SU-DHL-6 (cell line): Measurements from ENCODE around the gene CACNG4.

Experiments used
- H2AFZ ChIP-seq: fragments of 200-600 bp; sonication (generic); 2 replicates; pipeline ENCODE4 v1.6.1; 2014; ENCODE audit warnings: low read depth, mild to moderate bottlenecking, moderate library complexity, mixed read lengths, antibody characterized with exemption, low read length; ENCODE audit not compliant: severe bottlenecking
- H3F3A ChIP-seq: fragments of 200-600 bp; shearing (Covaris generic); 2 replicates; pipeline ENCODE4 v1.6.0; 2016; ENCODE audit warnings: antibody characterized with exemption, mild to moderate bottlenecking; ENCODE audit not compliant: insufficient read depth
- H3K27ac ChIP-seq: fragments of 200-600 bp; sonication (generic); 2 replicates; pipeline ENCODE4 v1.5.1; 2016; ENCODE audit warnings: low read depth, mild to moderate bottlenecking, low read length, moderate library complexity, mixed read lengths
- H3K27me3 ChIP-seq: fragments of 200-600 bp; sonication (generic), shearing (Covaris generic); 2 replicates; pipeline ENCODE4 v1.6.0; 2014; ENCODE audit warnings: mild to moderate bottlenecking, low read length
- H3K36me3 ChIP-seq: fragments of 200-600 bp; sonication (generic); 2 replicates; pipeline ENCODE4 v1.6.1; 2014; ENCODE audit warnings: mild to moderate bottlenecking, low read length, mixed read lengths
- H3K4me2 ChIP-seq: fragments of 300-600, 200-600 bp; shearing (Covaris generic), sonication (generic); 2 replicates; pipeline ENCODE4 v1.6.0; 2014; ENCODE audit warnings: low read length, low read depth, mild to moderate bottlenecking; ENCODE audit not compliant: poor library complexity, severe bottlenecking
- H3K4me3 ChIP-seq: fragments of 200-600 bp; sonication (generic); 2 replicates; pipeline ENCODE4 v1.5.1; 2014; ENCODE audit warnings: antibody characterized with exemption, low read length, mild to moderate bottlenecking, mixed read lengths; ENCODE audit not compliant: insufficient read depth, poor library complexity, severe bottlenecking
- H3K79me2 ChIP-seq: fragments of 200-600 bp; sonication (generic); 2 replicates; pipeline ENCODE4 v1.6.1; 2014; ENCODE audit warnings: mild to moderate bottlenecking, low read length, moderate library complexity; ENCODE audit not compliant: insufficient read depth
- H3K9ac ChIP-seq: fragments of 200-600 bp; sonication (generic); 2 replicates; pipeline ENCODE4 v1.7.0; 2014; ENCODE audit warnings: mild to moderate bottlenecking, low read length
- H3K9me2 ChIP-seq: fragments of 200-600 bp; sonication (generic); replicated peaks from 2 replicates; pipeline ENCODE4 v1.6.1; 2014; ENCODE audit warnings: low read length; ENCODE audit not compliant: insufficient read depth
- H3K9me3 ChIP-seq: fragments of 200-600 bp; sonication (generic); 2 replicates; pipeline ENCODE4 v1.6.1; 2014; ENCODE audit warnings: low read length, mixed read lengths; ENCODE audit not compliant: insufficient read depth
- H4K20me1 ChIP-seq: fragments of 200-600 bp; sonication (generic); 2 replicates; pipeline ENCODE4 v1.6.1; 2014; ENCODE audit warnings: low read depth, mild to moderate bottlenecking, antibody characterized with exemption, low read length, moderate library complexity, mixed read lengths
- CTCF ChIP-seq: fragments of 200-600 bp; sonication (generic); IDR thresholded peaks from one replicate; pipeline ENCODE4 v1.5.1; 2017; ENCODE audit warnings: antibody characterized with exemption, mild to moderate bottlenecking, low read length, moderate library complexity; ENCODE audit not compliant: insufficient read depth, poor library complexity, severe bottlenecking
- EZH2phosphoT487 ChIP-seq: fragments of 200-600 bp; sonication (generic), shearing (Covaris generic); conservative IDR thresholded peaks from 2 replicates; pipeline ENCODE4 v1.6.1; 2018; ENCODE audit warnings: mild to moderate bottlenecking, antibody characterized with exemption, low read length, moderate library complexity, mixed read lengths

The CACNG4 gene

GRCh38 chr17:67051837-67052236 lies 87.3 kb downstream of the CACNG4 start:
- Histone ChIP-seq H3K27ac (no peak overlapping the region), H3K9me3 (peaks cover 15% of the 10 kb centered on the region), H3K4me3 (no peak overlapping the region), H3K9me2 (no peaks in the 10 kb centered on the region), H2AFZ (no peak overlapping the region), H4K20me1 (no peaks in the 10 kb centered on the region), H3F3A (no peaks in the 10 kb centered on the region), H3K4me2 (no peak overlapping the region), H3K79me2 (no peaks in the 10 kb centered on the region), H3K27me3 (no peaks in the 10 kb centered on the region), H3K36me3 (0 out of 2 replicates have a peak, but pooled peaks cover 3% of the 10 kb centered on the region), H3K9ac (no peak overlapping the region)
- TF ChIP-seq CTCF (no peak), EZH2phosphoT487 (no peak)

- H3K4me2 ChIP-seq, result no peak overlapping the region
- TF ChIP-seq EZH2phosphoT487 (no peak), CTCF (no peak)
- no peak overlapping the region for H3K4me3 ChIP-seq
- no peaks in the 10 kb centered on the region for H3F3A ChIP-seq
- H4K20me1 ChIP-seq, result no peaks in the 10 kb centered on the region
- no peak overlapping the region for H3K27ac ChIP-seq
- H3K9ac ChIP-seq, result no peak overlapping the region
- 0 out of 2 replicates have a peak, but pooled peaks cover 3% of the 10 kb centered on the region for H3K36me3 ChIP-seq
- no peaks in the 10 kb centered on the region for H3K9me2 ChIP-seq
- no peaks in the 10 kb centered on the region for H3K79me2 ChIP-seq
- peaks cover 10% of the 10 kb centered on the region; the same call in 1 of the 2 replicates for H3K9me3 ChIP-seq
- H3K27me3 ChIP-seq, result no peaks in the 10 kb centered on the region
- H2AFZ ChIP-seq, result no peak overlapping the region
Measured at GRCh38 chr17:67052720-67053437, 88.4 kb downstream of the CACNG4 start.

- Histone ChIP-seq H3K27ac (no peak overlapping the region), H3K9me3 (peaks cover 7% of the 10 kb centered on the region; the same call in 1 of the 2 replicates), H3F3A (no peaks in the 10 kb centered on the region), H3K27me3 (no peaks in the 10 kb centered on the region), H2AFZ (no peak overlapping the region), H3K4me3 (no peak overlapping the region), H3K9ac (no peak overlapping the region), H3K9me2 (no peaks in the 10 kb centered on the region), H3K36me3 (0 out of 2 replicates have a peak, but pooled peaks cover 3% of the 10 kb centered on the region), H3K4me2 (no peak overlapping the region), H4K20me1 (no peaks in the 10 kb centered on the region), H3K79me2 (no peaks in the 10 kb centered on the region)
- no peak for TF ChIP-seq CTCF
Measured at GRCh38 chr17:67053438-67054000, 89.0 kb downstream of the CACNG4 start.
